Vagina (tissue), 2 donors: ENCODE measurements around the gene TMCO6.

Experiments
- CTCF ChIP-seq, 3 experiments: fragments of 450-650 bp in 2 of 3; fragments of 200-600 bp in 1 of 3; sonication (generic) in 1 of 3; IDR thresholded peaks; one replicate each; pipeline ENCODE4 v1.5.1; 2017 to 2019; ENCODE audit warnings: antibody characterized with exemption in 3 of 3, mild to moderate bottlenecking in 2 of 3, moderate library complexity in 2 of 3
- POLR2AphosphoS5 ChIP-seq, 2 donors: sonication (generic); formaldehyde crosslinking; IDR thresholded peaks; one replicate each; pipeline ENCODE4 v1.9.0; 2017; ENCODE audit warnings: antibody characterized with exemption in 2 of 2, mild to moderate bottlenecking in 2 of 2, low read depth in 1 of 2; ENCODE audit not compliant: insufficient read depth in 1 of 2

GRCh38 chr5:140694276-140694675 lies 55.0 kb downstream of the TMCO6 start:
- TF ChIP-seq CTCF (IDR thresholded peaks at IDR 0.05) (no peak), POLR2AphosphoS5 (IDR thresholded peaks at IDR 0.05; ENCODE audit: insufficient read depth in 1 of 2, low read depth in 1 of 2) (no peak)
